Measurements from ENCODE around the gene ENGASE. TPM values are rescaled to one million over a fixed set of nuclear protein-coding genes. Genes with fewer than 3 reads are reported as not detected.
"Not testable (repeated sequence)": the region's sequence is repeated elsewhere in the genome, so short reads cannot be mapped to it uniquely, and the experiment has no call there.

Gene ENGASE
- total RNA-seq, 1 donor from 2014 or later = 16.8 TPM

DNA sequence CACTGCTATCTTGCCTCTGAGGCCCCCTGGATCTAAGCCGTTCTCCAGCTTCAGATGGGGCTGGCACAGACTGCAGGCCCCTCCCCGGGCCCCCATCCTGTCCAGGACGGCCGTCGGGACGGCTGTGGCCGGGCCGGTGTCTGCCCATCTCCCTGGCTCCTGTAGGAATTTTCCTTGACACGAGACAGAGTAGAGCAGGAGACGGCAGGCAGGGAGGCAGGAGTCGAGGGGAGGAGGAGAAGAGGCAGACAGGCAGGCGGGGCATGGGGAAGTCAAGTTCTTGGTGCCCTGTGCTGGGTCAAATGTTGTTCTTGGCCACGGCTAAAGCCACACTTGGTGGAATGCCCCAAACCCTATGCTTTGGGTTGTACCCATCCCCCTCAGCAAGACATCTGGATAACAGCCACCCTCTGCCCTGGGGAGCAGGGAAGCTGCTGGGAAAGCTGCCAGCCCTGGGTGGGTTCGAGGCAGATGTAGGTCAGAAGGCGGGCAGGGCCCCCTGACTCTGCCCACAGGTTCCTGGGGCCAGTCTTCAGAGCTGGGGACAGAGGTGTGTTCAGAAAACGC, 46.6 kb upstream of the ENGASE start:
- DNase-seq (ENCODE audit: low spot score) = no peak
- H3K4me3 Mint-ChIP-seq (ENCODE audit: unreplicated experiment) = peak overlapping the region; percentile 35
- H3K4me1 Mint-ChIP-seq (ENCODE audit: low read depth) = peaks cover 76% of the 10 kb centered on the region

DNA sequence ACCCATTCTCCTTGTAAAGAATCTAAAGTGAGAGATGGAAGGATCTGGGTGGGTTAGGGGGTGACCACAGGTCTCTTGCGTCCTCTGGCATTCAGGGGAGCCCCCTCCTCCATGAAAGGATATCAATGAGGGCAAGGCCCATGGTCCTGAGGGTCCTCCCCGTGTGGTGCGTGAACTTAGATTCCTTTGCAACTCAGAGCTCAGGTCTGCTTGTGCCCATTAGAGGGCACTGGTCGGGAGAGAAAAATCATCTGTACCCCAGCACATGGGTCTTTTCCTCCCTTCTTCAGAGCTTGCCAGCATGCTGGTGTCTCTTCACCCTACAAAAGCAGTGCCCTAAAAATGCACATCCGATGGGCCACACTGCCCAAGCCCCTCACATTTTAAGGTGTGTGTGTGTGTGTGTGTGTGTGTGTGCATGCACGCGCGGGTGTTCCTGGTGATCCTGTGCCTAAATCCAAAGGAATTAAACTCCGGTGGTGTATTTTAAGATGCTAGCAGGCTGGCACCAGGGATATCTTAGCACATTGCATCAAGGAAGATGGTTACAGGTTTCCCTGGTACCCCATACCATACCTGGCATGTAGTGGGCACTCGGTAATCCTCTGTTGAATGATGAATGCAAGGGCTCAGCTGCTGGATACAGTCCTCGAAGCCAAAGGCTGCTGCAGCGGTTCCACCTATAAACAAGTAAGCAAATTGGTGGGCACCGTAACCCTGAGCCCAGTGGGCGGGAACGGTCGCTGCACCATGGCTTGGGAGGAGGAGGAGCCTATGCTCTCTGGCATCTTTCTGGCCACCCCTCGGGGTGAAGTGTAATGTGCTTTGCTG, 45.9 kb upstream of the ENGASE start:
- Mint-ChIP-seq H3K4me3 (ENCODE audit: unreplicated experiment) (no peak overlapping the region), H3K27ac (ENCODE audit: unreplicated experiment) (no peak overlapping the region), H3K4me1 (ENCODE audit: low read depth) (peaks cover 77% of the 10 kb centered on the region), H3K36me3 (ENCODE audit: low read depth) (peaks cover 3% of the 10 kb centered on the region), H3K27me3 (ENCODE audit: low read depth) (peaks cover 9% of the 10 kb centered on the region), H3K9me3 (ENCODE audit: low read depth) (no peaks in the 10 kb centered on the region)
- DNase-seq (ENCODE audit: low spot score) = no peak
- TF ChIP-seq, protein P1, sequence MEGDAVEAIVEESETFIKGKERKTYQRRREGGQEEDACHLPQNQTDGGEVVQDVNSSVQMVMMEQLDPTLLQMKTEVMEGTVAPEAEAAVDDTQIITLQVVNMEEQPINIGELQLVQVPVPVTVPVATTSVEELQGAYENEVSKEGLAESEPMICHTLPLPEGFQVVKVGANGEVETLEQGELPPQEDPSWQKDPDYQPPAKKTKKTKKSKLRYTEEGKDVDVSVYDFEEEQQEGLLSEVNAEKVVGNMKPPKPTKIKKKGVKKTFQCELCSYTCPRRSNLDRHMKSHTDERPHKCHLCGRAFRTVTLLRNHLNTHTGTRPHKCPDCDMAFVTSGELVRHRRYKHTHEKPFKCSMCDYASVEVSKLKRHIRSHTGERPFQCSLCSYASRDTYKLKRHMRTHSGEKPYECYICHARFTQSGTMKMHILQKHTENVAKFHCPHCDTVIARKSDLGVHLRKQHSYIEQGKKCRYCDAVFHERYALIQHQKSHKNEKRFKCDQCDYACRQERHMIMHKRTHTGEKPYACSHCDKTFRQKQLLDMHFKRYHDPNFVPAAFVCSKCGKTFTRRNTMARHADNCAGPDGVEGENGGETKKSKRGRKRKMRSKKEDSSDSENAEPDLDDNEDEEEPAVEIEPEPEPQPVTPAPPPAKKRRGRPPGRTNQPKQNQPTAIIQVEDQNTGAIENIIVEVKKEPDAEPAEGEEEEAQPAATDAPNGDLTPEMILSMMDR (IDR thresholded peaks at IDR 0.05) = peak; percentile 75

More for the DNA sequence above, 46.6 kb upstream of the ENGASE start:
- TF ChIP-seq, protein P1 (IDR thresholded peaks at IDR 0.05) = no peak
- peaks cover 3% of the 10 kb centered on the region for H3K36me3 Mint-ChIP-seq (ENCODE audit: low read depth)
- peak overlapping the region; percentile 74 for H3K27ac Mint-ChIP-seq (ENCODE audit: unreplicated experiment)
- H3K27me3 Mint-ChIP-seq (ENCODE audit: low read depth) = peaks cover 9% of the 10 kb centered on the region
- no peaks in the 10 kb centered on the region for H3K9me3 Mint-ChIP-seq (ENCODE audit: low read depth)

DNA sequence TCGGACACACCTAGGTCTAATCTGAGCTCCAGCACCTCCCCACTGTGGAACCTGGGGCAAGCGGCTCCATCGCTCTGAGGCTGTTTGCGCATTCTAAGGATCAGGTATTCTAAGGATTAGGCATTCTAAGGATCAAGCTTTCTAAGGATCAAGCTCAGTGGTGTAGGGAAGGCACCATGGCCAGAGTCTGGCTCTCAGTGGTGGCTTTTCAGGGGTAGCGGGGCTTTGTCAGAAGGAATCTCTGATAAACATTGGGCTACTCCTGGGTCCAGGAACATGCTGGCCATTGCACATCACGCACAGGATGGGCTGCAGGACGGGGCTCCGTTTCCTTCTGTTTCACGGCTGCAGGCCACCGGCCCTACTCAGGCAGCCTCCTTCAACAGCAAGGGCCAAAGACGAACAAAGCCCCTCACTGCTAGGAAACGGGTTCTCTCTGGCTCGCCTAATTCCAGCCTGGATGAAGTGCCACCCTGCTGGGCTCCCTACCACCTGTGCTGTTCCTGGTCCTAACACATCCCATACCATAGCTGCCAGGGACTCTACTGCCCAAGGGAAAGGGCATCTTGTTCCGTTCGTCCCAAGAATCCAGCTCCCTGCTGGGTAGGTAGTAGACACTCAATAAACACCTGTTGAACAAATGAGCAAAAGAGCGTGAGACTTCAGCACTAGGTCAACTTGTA, 45.2 kb upstream of the ENGASE start:
- Mint-ChIP-seq H3K9me3 (ENCODE audit: low read depth) (no peaks in the 10 kb centered on the region), H3K27ac (ENCODE audit: unreplicated experiment) (no peak overlapping the region), H3K4me3 (ENCODE audit: unreplicated experiment) (no peak overlapping the region), H3K4me1 (ENCODE audit: low read depth) (peaks cover 81% of the 10 kb centered on the region), H3K27me3 (ENCODE audit: low read depth) (peaks cover 7% of the 10 kb centered on the region), H3K36me3 (ENCODE audit: low read depth) (peaks cover 3% of the 10 kb centered on the region)
- TF ChIP-seq, protein P1 (IDR thresholded peaks at IDR 0.05) = no peak
- no peak for DNase-seq (ENCODE audit: low spot score)

DNA sequence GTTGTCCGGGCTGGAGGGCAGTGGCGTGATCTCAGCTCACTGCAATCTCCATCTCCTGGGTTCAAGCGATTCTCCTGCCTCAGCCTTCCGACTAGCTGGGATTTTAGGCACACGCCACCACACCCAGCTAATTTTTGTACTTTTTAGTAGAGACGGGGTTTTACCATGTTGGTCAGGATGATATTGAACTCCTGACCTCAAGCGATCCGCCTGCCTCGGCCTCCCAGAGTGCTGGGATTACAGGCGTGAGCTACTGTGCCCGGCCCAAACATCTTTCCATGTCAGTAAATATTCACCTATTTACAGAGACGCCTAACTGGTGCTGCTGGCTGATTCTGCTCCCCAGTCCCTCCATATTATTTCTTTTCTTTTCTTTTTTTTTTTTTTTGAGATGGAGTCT, 44.0 kb upstream of the ENGASE start:
- peaks cover 83% of the 10 kb centered on the region for H3K4me1 Mint-ChIP-seq (ENCODE audit: low read depth)
- not testable (repeated sequence) for H3K27ac Mint-ChIP-seq (ENCODE audit: unreplicated experiment); H3K27me3 Mint-ChIP-seq (ENCODE audit: low read depth); H3K4me3 Mint-ChIP-seq (ENCODE audit: unreplicated experiment); H3K36me3 Mint-ChIP-seq (ENCODE audit: low read depth); H3K9me3 Mint-ChIP-seq (ENCODE audit: low read depth); DNase-seq (ENCODE audit: low spot score)

DNA sequence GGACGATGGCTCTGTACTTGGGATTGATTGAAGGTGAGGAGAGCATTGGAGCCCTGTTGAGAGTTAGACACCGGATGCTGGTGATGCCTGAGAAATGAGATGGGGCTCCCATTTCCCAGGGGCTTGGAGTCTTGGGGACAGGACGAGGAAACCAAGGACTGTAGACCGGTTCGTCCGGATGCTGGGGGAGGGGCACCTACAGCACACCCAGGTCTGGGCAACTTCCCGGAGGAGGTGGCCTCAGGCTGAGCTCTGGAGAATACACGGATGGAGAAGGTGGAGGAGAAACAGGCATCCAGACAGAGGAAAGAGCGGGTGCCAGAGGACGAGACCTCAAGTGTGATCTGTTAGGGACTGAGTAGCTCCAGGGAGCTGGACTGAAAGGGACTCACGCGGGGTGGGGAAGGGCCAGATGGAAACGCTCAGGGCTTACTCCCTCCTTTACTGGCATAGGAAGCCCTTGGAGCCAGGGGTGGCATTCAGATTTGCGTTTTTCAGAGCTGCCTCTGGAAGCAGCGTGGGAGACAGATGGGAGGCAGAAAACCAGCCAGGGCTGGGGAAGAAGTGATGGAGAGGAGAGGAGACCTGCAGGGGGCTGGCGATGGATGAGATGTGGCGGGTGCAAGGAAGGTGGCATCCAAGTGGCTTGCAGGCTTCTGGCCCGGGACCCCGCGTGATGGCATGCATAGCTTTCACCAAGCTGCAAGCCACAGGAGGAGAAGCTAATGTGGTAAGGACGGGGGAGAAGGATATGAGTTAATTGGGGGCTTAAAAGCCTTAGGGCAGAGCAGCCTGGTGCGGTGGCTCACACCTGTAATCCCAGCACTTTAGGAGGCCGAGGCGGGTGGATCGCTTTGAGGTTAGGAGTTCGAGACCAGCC, 42.4 kb upstream of the ENGASE start:
- TF ChIP-seq, protein P1 (IDR thresholded peaks at IDR 0.05) = no peak
- H3K4me3 Mint-ChIP-seq (ENCODE audit: unreplicated experiment) = no peak overlapping the region
- H3K4me1 Mint-ChIP-seq (ENCODE audit: low read depth) = peaks cover 84% of the 10 kb centered on the region
- H3K27me3 Mint-ChIP-seq (ENCODE audit: low read depth) = peaks cover 7% of the 10 kb centered on the region
- H3K36me3 Mint-ChIP-seq (ENCODE audit: low read depth) = peaks cover 5% of the 10 kb centered on the region
- no peaks in the 10 kb centered on the region for H3K9me3 Mint-ChIP-seq (ENCODE audit: low read depth)
- no peak overlapping the region for H3K27ac Mint-ChIP-seq (ENCODE audit: unreplicated experiment)
- no peak for DNase-seq (ENCODE audit: low spot score)
